ENCODE results near the gene PCDH9. TPM values are rescaled to one million over a fixed set of nuclear protein-coding genes. Genes with fewer than 3 reads are reported as not detected.

Gene PCDH9
- total RNA-seq, 1 donor from 2014 or later: 0.26 TPM

- TF ChIP-seq, protein P1, sequence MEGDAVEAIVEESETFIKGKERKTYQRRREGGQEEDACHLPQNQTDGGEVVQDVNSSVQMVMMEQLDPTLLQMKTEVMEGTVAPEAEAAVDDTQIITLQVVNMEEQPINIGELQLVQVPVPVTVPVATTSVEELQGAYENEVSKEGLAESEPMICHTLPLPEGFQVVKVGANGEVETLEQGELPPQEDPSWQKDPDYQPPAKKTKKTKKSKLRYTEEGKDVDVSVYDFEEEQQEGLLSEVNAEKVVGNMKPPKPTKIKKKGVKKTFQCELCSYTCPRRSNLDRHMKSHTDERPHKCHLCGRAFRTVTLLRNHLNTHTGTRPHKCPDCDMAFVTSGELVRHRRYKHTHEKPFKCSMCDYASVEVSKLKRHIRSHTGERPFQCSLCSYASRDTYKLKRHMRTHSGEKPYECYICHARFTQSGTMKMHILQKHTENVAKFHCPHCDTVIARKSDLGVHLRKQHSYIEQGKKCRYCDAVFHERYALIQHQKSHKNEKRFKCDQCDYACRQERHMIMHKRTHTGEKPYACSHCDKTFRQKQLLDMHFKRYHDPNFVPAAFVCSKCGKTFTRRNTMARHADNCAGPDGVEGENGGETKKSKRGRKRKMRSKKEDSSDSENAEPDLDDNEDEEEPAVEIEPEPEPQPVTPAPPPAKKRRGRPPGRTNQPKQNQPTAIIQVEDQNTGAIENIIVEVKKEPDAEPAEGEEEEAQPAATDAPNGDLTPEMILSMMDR (IDR thresholded peaks at IDR 0.05; ENCODE audit: insufficient read depth, low read length, severe bottlenecking): no peak
- Histone ChIP-seq H3K27me3 (ENCODE audit: control insufficient read depth, insufficient read depth, low read length) (no peaks in the 10 kb centered on the region), H3K4me3 (ENCODE audit: low read depth, low read length) (no peak overlapping the region), H3K36me3 (ENCODE audit: control insufficient read depth, insufficient read depth, low read length) (no peaks in the 10 kb centered on the region)
- FAIRE-seq (no peak), DNase-seq (ENCODE audit: low read depth) (no peak)
Observed at GRCh38 chr13:67015976-67016600, 214.0 kb downstream of the PCDH9 start.

DNA sequence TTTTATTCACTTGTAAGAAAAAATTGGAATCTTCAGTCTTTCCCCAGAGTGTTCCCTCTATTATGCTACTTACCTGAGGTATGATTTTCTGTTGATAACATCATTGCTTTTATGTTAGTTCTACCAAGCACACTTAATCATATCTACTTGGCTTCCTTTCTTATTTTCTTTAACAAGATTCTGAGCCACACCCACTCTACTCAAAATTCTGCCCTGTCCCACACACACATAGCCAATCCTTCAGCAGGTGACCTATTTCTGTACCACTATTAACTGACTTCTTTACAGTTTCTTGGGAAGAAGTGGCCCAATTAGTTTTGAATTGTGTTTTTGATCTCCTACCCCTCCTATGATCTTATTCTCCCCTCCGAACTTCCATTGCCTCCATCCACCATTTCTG, 215.7 kb downstream of the PCDH9 start:
- no peak overlapping the region for H3K4me3 ChIP-seq (ENCODE audit: low read depth, low read length)
- H3K27me3 ChIP-seq (ENCODE audit: control insufficient read depth, insufficient read depth, low read length): no peaks in the 10 kb centered on the region
- no peaks in the 10 kb centered on the region for H3K36me3 ChIP-seq (ENCODE audit: control insufficient read depth, insufficient read depth, low read length)
- DNase-seq (ENCODE audit: low read depth) (no peak), FAIRE-seq (no peak)
- TF ChIP-seq, protein P1 (IDR thresholded peaks at IDR 0.05; ENCODE audit: insufficient read depth, low read length, severe bottlenecking): no peak

DNA sequence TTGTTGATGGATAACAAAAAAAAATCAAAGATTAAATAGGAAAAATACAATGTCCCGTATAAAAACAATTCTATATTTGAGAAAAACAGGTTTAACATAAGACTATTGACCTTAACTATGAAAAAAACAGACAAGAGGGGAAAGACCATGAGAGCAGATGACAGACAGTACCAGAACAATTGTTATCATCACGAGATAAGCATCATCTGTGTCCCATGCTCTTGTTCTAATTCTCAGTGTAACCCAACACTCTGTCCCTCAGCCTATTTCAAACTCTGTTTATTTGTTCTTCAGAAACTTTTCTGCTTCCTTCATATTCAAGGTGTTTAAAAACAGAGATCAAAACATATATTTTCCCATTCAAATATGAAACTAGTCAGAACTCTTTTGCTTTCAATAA, 216.4 kb downstream of the PCDH9 start:
- Histone ChIP-seq H3K4me3 (ENCODE audit: low read depth, low read length) (no peak overlapping the region), H3K36me3 (ENCODE audit: control insufficient read depth, insufficient read depth, low read length) (no peaks in the 10 kb centered on the region), H3K27me3 (ENCODE audit: control insufficient read depth, insufficient read depth, low read length) (no peaks in the 10 kb centered on the region)
- DNase-seq (ENCODE audit: low read depth): no peak
- TF ChIP-seq, protein P1 (IDR thresholded peaks at IDR 0.05; ENCODE audit: insufficient read depth, low read length, severe bottlenecking): no peak
- no peak for FAIRE-seq

DNA sequence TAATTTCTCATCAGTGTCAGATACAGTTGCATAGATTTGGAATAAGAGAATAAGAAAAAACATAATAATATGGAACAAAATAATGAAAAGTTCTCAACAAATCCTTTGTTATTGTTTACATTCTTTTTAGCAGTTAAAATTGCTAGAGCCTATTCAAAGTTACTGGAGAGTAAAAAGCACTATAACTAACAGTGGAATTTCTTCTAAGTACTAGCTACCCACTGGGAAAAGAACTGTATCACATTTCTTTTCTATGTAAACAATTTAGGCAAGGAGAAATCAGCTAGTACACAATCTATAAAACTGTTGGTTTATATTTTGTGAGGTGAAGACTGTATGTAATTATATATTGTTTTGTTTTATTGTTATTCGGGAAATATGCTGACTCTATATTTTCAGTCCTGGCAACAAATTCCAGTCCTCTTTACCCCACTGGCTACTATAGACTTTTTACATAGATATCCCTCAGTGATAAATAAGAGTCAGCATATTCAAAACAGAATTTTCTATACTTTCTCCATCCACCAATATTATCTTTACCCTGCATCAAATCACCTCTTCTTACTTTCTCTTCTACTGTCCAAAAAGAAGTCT, 222.0 kb downstream of the PCDH9 start:
- H3K27me3 ChIP-seq (ENCODE audit: control insufficient read depth, insufficient read depth, low read length): no peaks in the 10 kb centered on the region
- H3K4me3 ChIP-seq (ENCODE audit: low read depth, low read length): no peak overlapping the region
- FAIRE-seq (no peak), DNase-seq (ENCODE audit: low read depth) (no peak)
- no peaks in the 10 kb centered on the region for H3K36me3 ChIP-seq (ENCODE audit: control insufficient read depth, insufficient read depth, low read length)
- TF ChIP-seq, protein P1 (IDR thresholded peaks at IDR 0.05; ENCODE audit: insufficient read depth, low read length, severe bottlenecking): no peak

- Histone ChIP-seq H3K36me3 (ENCODE audit: control insufficient read depth, insufficient read depth, low read length) (no peaks in the 10 kb centered on the region), H3K27me3 (ENCODE audit: control insufficient read depth, insufficient read depth, low read length) (no peaks in the 10 kb centered on the region), H3K4me3 (ENCODE audit: low read depth, low read length) (no peak overlapping the region)
- TF ChIP-seq, protein P1 (IDR thresholded peaks at IDR 0.05; ENCODE audit: insufficient read depth, low read length, severe bottlenecking): no peak
- no peak for FAIRE-seq
- DNase-seq (ENCODE audit: low read depth): no peak
Observed at GRCh38 chr13:67004511-67004910, 225.6 kb downstream of the PCDH9 start.

DNA sequence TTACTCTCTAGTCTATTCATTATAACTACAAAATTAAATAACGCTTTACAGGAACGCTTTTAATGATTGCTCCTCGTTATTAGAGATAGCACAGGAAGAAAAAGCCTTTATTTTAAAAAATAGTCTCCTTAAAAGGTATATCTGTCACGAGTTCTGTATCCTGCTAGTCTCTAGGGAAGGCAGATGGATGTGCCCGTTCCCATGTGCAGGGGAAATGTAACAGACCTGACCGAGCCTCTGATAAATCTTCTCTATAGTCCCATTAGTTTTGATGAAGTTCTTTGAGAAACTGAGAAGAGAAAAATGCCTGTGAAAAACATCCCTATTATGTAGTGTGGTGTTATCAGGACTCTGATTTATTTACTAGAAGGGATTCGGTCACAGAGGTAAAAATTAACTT, 226.4 kb downstream of the PCDH9 start:
- H3K4me3 ChIP-seq (ENCODE audit: low read depth, low read length): no peak overlapping the region
- no peak for DNase-seq (ENCODE audit: low read depth)
- H3K27me3 ChIP-seq (ENCODE audit: control insufficient read depth, insufficient read depth, low read length): no peaks in the 10 kb centered on the region
- FAIRE-seq: no peak
- TF ChIP-seq, protein P1 (IDR thresholded peaks at IDR 0.05; ENCODE audit: insufficient read depth, low read length, severe bottlenecking): no peak
- no peaks in the 10 kb centered on the region for H3K36me3 ChIP-seq (ENCODE audit: control insufficient read depth, insufficient read depth, low read length)

Measured in bronchial epithelial cell (primary cell).